ENCODE measurements around the gene UBE2V1. TPM values are rescaled to one million over a fixed set of nuclear protein-coding genes. Genes with fewer than 3 reads are reported as not detected.
"Not testable (repeated sequence)": the region's sequence is repeated elsewhere in the genome, so short reads cannot be mapped to it uniquely, and the experiment has no call there.

UBE2V1 gene
- total RNA-seq, 2 experiments from 2014 or later, result 115 to 140 TPM

DNA sequence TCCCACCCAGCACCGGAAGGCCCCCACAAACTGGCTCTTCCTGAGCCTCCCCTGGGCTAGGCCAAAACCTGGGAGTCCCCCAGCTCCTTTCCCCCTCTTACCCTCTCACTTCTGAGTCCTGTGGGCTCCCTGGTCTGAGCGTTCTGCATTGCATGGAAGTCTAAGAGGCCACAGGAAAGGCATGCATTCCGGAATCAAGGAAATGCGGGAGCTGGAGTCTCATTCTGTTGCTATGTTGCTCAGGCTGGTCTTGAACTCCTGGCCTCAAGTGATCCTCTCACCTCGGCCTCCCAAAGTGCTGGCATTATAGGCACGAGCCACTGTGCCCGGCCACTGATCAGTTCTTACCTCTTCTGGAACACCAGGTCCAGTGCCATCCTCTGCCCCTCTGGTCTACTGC, 45.9 kb downstream of the UBE2V1 start:
- Histone ChIP-seq H3K27me3 (ENCODE audit: control insufficient read depth in 1 of 2, insufficient read depth in 2 of 2, low read length in 2 of 2) (no peaks in the 10 kb centered on the region), H3K4me3 (ENCODE audit: low read length) (no peak overlapping the region), H3K27ac (ENCODE audit: low read depth in 1 of 2, low read length in 2 of 2) (no peak overlapping the region), H3K4me1 (ENCODE audit: insufficient read depth, low read length) (peaks cover 13% of the 10 kb centered on the region), H3K36me3 (ENCODE audit: insufficient read depth, low read length) (no peaks in the 10 kb centered on the region), H3K9me3 (ENCODE audit: control insufficient read depth in 1 of 2, insufficient read depth in 1 of 2, low read length in 2 of 2) (no peaks in the 10 kb centered on the region)
- no peak overlapping the region for H3K4me3 Mint-ChIP-seq
- CTCF ChIA-PET, result interaction anchor here (2.1 kb wide), 1 partner anchor 88 kb away, joined by 7 read pairs; no protein-coding TSS in a partner anchor
- no peak overlapping the region for H3K27ac Mint-ChIP-seq
- H3K36me3 Mint-ChIP-seq (ENCODE audit: low read depth), result no peaks in the 10 kb centered on the region
- ATAC-seq (ENCODE audit: poor library complexity) (no peak), DNase-seq (no peak)
- intact Hi-C loops (cut with DNase I, micrococcal nuclease), result no loop called here
- H3K9me3 Mint-ChIP-seq, result no peaks in the 10 kb centered on the region
- H3K27me3 Mint-ChIP-seq, result no peaks in the 10 kb centered on the region
- H3K4me1 Mint-ChIP-seq (ENCODE audit: low read depth), result peaks cover 5% of the 10 kb centered on the region
- POLR2A ChIA-PET, result no interaction called here
- TF ChIP-seq, protein P1, sequence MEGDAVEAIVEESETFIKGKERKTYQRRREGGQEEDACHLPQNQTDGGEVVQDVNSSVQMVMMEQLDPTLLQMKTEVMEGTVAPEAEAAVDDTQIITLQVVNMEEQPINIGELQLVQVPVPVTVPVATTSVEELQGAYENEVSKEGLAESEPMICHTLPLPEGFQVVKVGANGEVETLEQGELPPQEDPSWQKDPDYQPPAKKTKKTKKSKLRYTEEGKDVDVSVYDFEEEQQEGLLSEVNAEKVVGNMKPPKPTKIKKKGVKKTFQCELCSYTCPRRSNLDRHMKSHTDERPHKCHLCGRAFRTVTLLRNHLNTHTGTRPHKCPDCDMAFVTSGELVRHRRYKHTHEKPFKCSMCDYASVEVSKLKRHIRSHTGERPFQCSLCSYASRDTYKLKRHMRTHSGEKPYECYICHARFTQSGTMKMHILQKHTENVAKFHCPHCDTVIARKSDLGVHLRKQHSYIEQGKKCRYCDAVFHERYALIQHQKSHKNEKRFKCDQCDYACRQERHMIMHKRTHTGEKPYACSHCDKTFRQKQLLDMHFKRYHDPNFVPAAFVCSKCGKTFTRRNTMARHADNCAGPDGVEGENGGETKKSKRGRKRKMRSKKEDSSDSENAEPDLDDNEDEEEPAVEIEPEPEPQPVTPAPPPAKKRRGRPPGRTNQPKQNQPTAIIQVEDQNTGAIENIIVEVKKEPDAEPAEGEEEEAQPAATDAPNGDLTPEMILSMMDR (IDR thresholded peaks at IDR 0.05), result no peak

DNA sequence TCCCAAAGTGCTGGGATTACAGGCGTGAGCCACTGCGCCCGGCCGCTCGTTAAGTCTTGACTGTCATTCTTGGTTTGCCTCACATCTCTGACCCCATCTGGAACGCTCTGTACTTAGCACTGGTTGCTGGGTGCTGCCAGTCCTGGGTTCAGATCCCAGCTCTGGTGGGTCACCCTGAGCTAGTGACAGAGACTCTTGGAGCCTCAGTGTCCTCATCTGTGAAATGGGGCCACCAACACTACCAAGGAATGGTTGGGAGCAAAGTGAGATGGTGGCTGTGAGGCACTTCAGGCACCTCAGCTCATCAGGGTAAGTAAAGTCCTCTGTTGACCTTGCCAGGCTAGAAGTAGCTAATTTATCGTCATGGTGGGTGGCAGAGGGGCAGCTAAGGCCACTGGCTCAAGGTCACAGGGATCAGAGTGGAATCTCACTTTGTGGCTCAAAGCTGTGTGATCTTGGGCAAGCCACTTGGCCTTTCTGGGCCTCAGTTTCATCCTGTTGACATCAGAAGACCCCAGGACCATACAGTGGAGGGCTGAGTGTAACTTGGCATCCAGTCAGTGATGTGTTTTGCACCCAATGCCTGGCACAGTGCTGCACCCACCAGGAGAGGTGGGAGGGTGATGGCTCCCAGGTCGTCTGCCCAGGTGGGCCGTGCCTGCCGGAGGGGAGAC, 46.7 kb downstream of the UBE2V1 start:
- Mint-ChIP-seq H3K9me3 (no peaks in the 10 kb centered on the region), H3K27me3 (no peaks in the 10 kb centered on the region), H3K27ac (no peak overlapping the region), H3K4me3 (no peak overlapping the region), H3K4me1 (ENCODE audit: low read depth) (peaks cover 2% of the 10 kb centered on the region), H3K36me3 (ENCODE audit: low read depth) (no peaks in the 10 kb centered on the region)
- Histone ChIP-seq H3K27ac (ENCODE audit: low read depth in 1 of 2, low read length in 2 of 2) (no peak overlapping the region), H3K36me3 (ENCODE audit: insufficient read depth, low read length) (no peaks in the 10 kb centered on the region), H3K4me3 (ENCODE audit: low read length) (no peak overlapping the region), H3K27me3 (ENCODE audit: control insufficient read depth in 1 of 2, insufficient read depth in 2 of 2, low read length in 2 of 2) (no peaks in the 10 kb centered on the region), H3K4me1 (ENCODE audit: insufficient read depth, low read length) (peaks cover 6% of the 10 kb centered on the region), H3K9me3 (ENCODE audit: control insufficient read depth in 1 of 2, insufficient read depth in 1 of 2, low read length in 2 of 2) (no peaks in the 10 kb centered on the region)
- POLR2A ChIA-PET, result no interaction called here
- ATAC-seq (ENCODE audit: poor library complexity), result no peak
- DNase-seq, result no peak
- CTCF ChIA-PET, result interaction anchor here (2.1 kb wide), 1 partner anchor 87 kb away, joined by 7 read pairs; no protein-coding TSS in a partner anchor
- TF ChIP-seq, protein P1 (IDR thresholded peaks at IDR 0.05), result no peak
- intact Hi-C loops (cut with DNase I, micrococcal nuclease), result no loop called here

DNA sequence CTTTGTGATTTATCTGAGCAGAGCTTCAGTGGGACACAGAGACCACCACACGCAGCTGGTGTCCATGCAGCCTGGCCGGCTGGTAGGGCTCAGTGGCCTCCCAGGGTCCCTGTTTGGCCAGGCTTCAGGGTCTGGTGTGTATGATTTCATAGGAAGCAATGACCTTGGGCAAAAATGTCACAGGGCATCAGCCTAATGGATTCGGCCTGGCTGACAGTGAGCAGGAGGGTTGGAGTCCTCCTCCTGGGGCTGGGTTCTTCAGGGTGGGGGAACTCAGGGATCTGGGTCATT, 47.7 kb downstream of the UBE2V1 start:
- intact Hi-C loops (cut with DNase I, micrococcal nuclease), result no loop called here
- H3K36me3 ChIP-seq (ENCODE audit: insufficient read depth, low read length), result no peaks in the 10 kb centered on the region
- DNase-seq (no peak), ATAC-seq (ENCODE audit: poor library complexity) (no peak)
- TF ChIP-seq, protein P1 (IDR thresholded peaks at IDR 0.05), result no peak
- Mint-ChIP-seq H3K4me3 (no peak overlapping the region), H3K36me3 (ENCODE audit: low read depth) (no peaks in the 10 kb centered on the region), H3K27me3 (no peaks in the 10 kb centered on the region), H3K4me1 (ENCODE audit: low read depth) (no peaks in the 10 kb centered on the region), H3K9me3 (no peaks in the 10 kb centered on the region), H3K27ac (no peak overlapping the region)
- H3K27ac ChIP-seq (ENCODE audit: low read depth in 1 of 2, low read length in 2 of 2), result no peak overlapping the region
- no peak overlapping the region for H3K4me3 ChIP-seq (ENCODE audit: low read length)
- H3K4me1 ChIP-seq (ENCODE audit: insufficient read depth, low read length), result no peaks in the 10 kb centered on the region
- POLR2A ChIA-PET, result no interaction called here
- CTCF ChIA-PET, result interaction anchor here (2.1 kb wide), 1 partner anchor 86 kb away, joined by 7 read pairs; no protein-coding TSS in a partner anchor
- no peaks in the 10 kb centered on the region for H3K27me3 ChIP-seq (ENCODE audit: control insufficient read depth in 1 of 2, insufficient read depth in 2 of 2, low read length in 2 of 2)
- no peaks in the 10 kb centered on the region for H3K9me3 ChIP-seq (ENCODE audit: control insufficient read depth in 1 of 2, insufficient read depth in 1 of 2, low read length in 2 of 2)

DNA sequence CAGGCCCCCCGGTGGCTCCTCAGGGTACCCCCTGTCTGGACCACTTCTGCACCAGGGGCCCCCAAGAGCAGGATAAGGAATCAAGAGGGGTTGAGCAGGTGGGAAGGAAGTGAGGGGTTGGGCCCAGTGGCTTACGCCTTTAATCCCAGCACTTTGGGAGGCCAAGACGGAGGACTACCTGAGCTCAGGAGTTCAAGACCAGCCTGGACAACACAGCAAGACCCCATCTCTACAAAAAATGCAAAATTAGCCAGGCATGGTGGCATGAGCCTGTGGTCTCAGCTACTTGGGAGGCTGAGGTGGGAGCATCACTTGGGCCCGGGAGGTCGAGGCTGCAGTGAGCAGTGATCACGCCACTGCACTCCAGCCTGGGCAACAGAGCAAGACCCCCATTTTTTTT, 49.2 kb downstream of the UBE2V1 start:
- H3K9me3 ChIP-seq (ENCODE audit: control insufficient read depth in 1 of 2, insufficient read depth in 1 of 2, low read length in 2 of 2); H3K27ac ChIP-seq (ENCODE audit: low read depth in 1 of 2, low read length in 2 of 2); H3K4me1 ChIP-seq (ENCODE audit: insufficient read depth, low read length); H3K36me3 Mint-ChIP-seq (ENCODE audit: low read depth); intact Hi-C loops (cut with DNase I, micrococcal nuclease); ATAC-seq (ENCODE audit: poor library complexity); H3K27ac Mint-ChIP-seq; H3K9me3 Mint-ChIP-seq; H3K36me3 ChIP-seq (ENCODE audit: insufficient read depth, low read length); H3K27me3 ChIP-seq (ENCODE audit: control insufficient read depth in 1 of 2, insufficient read depth in 2 of 2, low read length in 2 of 2); H3K27me3 Mint-ChIP-seq; H3K4me3 ChIP-seq (ENCODE audit: low read length); H3K4me1 Mint-ChIP-seq (ENCODE audit: low read depth); CTCF ChIA-PET; DNase-seq; H3K4me3 Mint-ChIP-seq: not testable (repeated sequence)
- POLR2A ChIA-PET, result interaction anchor here (0.6 kb wide), 1 partner anchor 971 kb away, joined by 3 read pairs; no protein-coding TSS in a partner anchor

Measured in CD4-positive, alpha-beta T cell (primary cell).